Measurements from ENCODE around the gene ADAMTS9.

ADAMTS9 gene

GRCh38 chr3:64520334-64520733 lies 167.5 kb downstream of the ADAMTS9 start:
- DNase-seq = no peak

GRCh38 chr3:64518950-64519349 lies 168.8 kb downstream of the ADAMTS9 start:
- no peak for DNase-seq

GRCh38 chr3:64518496-64518895 lies 169.3 kb downstream of the ADAMTS9 start:
- no peak for DNase-seq

DNA sequence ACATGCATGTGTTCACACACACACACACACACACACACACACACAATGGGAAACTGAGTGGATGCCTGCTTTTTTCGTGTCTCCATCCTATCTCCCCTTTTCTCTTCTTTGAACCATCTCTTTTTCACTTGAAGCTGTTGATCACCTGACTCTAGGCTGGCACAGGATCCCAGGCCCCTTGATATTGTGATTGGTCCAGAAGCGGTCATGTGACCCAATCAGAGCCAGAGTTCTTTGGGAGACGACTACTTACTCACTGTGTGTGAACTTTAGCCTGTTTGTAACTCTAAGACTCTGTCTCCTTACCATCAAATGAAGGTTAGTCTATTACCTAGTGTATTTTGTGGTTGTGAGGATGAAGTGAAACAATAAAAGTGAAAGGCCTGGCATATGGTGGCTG lies 172.9 kb downstream of the ADAMTS9 start:
- no peak for DNase-seq

GRCh38 chr3:64509206-64509605 lies 178.6 kb downstream of the ADAMTS9 start:
- no peak for DNase-seq

- DNase-seq = no peak
Measured at GRCh38 chr3:64508140-64508539, 179.7 kb downstream of the ADAMTS9 start.

- DNase-seq = no peak
Measured at GRCh38 chr3:64506255-64506654, 181.5 kb downstream of the ADAMTS9 start.

- DNase-seq = no peak
Measured at GRCh38 chr3:64505419-64505818, 182.4 kb downstream of the ADAMTS9 start.

- no peak for DNase-seq
Measured at GRCh38 chr3:64502284-64502683, 185.5 kb downstream of the ADAMTS9 start.

DNA sequence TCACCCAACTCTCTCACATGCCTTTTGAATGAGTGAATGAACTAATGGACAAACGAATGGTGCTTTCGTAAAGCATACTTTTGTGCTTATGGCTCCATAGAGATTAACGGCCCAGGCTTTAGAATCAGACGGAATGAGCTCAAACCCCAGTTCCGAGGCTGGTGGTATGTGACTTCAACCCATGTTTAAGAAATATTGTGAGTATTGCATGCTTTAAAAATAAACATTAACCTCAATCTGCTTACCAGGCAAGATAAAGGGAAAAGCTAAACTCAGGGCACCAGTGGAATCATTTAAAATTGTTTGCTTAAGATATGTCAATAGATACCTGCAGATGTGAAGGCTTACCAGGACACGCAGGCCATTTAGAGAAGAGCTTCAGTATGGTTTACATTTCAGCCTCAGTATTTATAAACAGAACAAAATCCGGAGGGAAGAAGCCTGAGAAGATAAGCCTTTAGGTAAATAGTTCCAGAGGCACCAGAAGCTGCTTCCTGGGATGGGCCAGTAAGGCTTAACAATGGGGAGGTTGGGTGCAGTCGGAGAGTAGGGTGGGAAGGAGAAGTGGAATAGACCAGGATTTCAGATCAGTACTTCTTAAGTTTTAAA lies 186.4 kb downstream of the ADAMTS9 start:
- no peak for DNase-seq

DNA sequence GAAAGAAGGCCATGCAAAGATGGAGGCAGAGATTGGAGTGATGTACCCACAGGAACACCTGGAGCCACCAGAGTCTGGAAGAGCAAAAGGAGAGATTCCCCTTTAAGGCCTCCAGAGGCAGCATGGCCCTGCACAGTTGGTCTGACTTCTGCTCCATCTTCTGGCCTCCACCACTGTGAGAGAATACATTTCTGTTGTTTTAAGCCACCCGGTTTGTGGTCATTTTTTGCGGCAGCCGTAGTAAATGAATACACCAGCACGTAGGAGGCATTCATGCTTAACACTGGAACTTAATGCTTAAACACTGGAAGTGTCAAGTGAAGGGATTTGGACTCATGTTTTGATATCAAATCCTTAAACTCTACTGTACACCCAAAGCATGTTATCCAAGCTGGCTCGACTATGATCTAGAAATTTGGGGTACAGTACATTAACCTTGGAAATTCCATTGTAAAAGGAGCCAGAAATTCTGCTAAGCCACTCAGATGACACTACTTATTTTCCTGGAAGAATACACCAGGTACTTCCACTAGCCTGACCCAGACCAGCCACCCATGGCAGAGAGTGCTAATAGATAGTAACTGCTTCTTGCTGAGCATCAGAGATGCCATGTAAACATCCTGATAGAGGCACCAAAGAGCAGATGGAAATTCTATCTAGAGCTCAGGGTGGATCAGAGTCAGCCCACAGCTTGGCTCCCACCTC lies 190.9 kb downstream of the ADAMTS9 start:
- no peak for DNase-seq

DNA sequence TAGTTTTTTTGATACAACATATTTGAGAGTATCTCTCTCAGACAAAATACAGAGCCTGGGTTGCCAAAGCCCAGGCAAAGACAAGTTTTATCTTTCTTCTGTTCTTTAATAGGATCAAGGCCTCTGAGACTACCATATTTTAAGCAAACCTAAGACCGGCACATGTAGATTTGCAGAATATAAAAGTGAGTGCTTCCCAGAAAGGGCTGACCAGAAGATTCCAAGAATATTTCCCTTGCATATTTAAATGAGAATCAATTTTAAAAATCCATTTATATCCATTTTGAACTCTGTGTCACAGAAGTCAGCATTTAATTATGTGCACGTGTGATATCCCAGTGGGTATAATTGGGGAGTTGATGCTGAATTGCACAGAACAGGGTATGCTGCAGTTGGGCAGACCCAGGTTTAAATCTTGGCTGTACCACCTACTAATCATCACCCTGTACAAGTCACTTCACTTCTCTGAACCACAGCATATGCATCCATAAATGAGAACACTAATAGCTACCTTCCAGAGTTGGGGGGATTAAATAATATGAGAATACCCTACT lies 191.9 kb downstream of the ADAMTS9 start:
- DNase-seq = no peak

DNA sequence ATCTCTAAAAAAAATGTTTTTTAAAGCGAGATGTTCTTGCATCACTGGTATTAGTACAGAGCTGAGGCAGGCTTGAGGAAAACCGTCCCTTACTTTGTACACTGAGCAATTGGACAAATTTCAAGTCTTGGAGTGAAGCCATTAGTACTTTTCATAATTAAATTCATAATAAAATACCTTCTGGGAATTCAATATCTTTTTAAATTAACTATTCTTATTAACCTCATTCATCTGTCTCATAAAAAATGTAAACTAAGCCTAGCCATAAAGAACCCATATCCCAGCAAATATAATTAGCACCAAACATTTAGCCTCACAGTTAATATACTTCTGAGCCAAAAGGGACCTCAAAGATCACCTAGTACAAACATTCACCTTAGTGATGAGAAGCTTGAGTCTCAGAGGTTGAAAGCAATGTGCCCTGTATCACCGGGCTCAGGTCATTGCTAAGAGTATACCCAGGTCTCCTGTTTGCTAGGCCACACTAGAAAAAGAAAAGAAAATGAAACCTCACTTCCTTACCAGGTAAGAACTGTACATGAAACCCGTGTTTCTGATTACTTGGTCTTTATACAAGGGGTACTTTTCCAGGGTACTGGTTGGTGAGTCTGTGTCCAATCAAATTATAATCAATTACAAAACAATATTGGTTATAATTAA lies 192.5 kb downstream of the ADAMTS9 start:
- no peak for DNase-seq

DNA sequence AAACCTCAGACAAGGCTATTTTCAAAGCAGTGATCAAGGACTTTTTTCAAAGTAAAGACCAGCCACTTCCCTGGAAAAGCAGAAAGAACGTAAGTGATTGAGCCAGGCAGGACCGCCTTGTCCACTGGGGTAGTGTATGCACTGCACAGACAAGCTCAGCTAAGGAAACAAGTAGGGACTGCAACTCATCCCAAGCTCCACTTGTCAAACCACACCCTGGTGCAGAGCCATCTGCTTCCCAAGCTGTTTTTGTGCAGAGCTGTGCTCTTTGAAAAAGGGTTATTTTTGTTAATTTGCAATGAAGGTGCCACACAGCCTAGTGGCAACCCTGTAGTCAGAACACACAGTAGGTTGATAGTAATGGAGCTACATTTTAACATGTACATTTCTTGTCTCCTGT lies 193.3 kb downstream of the ADAMTS9 start:
- no peak for DNase-seq

DNA sequence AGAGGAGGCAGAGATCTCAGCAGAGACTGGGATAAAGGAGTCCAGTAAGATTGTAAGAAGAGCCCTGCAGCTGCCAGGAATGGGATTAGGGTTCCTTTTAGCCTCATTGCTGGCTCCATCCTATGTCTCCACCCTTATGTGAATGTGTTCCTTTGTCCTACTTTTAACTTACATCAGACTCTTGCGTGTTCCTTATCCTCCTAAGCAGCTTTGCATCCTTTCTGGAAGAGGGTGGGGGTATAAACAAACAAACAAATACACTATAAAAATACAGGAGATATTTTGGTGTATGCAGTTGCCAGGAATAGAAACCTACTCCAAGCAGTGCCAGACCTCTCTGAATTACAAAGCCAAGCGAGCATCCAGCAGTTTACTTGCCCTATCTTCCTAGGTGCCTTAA lies 194.7 kb downstream of the ADAMTS9 start:
- no peak for DNase-seq

GRCh38 chr3:64491843-64492242 lies 196.0 kb downstream of the ADAMTS9 start:
- DNase-seq = no peak

- no peak for DNase-seq
Measured at GRCh38 chr3:64490180-64490724, 197.5 kb downstream of the ADAMTS9 start.

DNA sequence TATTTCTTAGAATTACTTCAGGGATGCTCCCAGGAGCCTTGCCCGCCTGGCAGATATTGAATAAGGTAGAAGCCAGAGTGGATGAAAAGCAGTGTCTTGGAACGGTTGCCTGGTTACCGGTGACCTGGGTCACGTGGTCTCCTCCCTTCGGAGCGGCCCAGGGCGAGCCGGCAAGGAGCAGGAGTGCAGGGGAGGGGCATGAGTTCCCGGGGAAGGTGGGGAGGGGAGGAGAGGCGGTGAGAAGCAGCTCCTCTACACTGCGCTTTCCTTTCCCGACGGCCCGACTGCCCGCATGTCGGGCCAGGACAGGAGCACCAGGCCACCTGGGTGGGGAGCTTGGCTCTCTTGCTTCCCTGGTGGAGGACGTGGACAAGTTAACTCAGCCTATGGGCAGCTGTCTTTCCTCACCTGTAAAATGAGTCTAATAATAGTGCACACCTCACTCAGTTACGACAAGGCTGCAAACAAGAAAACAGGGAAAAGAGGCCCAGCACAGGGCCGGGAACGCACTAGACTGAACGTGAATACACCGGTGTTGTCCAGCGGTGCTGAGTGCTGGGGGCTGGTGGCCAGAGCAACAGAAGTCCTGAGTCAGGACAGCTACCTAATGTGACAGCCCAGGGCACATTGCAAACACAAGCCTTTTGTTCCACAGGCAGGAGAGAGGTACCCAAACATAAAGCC lies 198.3 kb downstream of the ADAMTS9 start:
- DNase-seq = peak; percentile 56

- no peak for DNase-seq
Measured at GRCh38 chr3:64488939-64489338, 198.9 kb downstream of the ADAMTS9 start.

DNA sequence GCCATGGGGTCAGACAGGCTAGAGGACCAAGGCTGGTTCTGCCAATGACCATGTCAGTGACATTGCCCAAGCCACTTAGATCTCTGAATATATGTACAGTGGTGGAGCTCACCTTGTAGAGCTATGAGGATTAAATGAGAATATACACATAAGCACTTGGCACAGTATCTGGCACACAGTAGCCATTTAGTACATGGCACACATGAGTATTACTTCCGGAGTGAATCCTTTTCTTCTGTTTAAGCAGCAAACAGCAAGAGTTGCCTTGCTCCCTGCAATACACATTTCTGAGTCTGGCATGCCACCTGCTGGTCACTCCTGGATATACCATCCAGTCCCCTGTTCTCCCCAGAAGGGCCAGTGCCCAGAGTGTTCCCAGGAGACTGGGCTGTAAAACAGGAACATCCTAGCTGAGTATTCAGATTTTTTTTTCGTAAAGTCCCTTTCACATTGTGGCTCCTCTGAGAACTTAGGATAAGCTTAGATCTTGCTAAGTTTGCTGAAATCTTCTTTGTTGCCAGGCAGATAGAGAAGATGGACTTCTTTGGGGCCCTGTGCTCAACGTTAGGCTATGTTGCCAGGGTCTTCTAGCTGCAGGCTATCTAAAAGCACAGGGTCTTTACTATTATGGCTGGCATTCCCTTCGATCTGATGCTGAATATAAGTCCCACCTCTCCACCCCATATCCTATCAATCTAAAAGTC lies 203.4 kb downstream of the ADAMTS9 start:
- DNase-seq = peak; percentile 89

DNA sequence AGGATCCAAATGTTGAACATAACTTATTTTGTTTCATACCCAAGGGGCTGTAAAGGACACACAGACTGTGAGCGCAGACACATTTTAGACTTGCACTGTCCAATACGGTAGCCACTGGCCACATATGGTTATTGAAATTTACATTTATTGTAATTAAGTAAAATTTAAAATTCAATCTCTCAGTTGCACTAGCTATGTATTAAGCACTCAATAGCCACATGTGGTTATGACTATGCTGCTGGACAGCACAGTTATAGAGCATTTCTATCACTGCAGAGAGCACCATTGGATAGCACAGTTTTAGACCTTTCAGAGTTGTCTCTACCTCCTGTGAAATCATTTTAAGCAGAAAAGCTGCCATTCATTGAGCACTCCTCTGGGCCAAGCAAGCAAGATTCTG lies 204.3 kb downstream of the ADAMTS9 start:
- DNase-seq = no peak

DNA sequence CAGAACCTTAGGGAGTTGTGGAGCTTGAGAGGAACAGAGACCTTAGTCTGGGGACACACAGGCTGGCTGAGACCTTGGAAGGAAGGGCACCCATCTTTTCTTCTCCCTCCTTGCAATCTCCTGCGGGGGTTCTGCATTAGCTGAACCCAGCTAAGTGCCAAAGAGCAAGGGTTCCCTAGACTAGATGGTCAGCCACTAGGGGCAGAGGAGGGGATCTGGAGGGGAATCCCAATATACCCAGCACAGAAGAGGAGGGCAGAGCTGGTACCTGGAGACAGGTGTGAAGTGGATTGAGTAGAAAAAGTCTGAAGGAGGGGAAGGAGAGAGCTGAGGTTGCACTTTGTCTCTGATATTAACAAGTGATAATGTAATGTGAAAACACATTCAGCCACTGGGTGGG lies 212.8 kb downstream of the ADAMTS9 start:
- no peak for DNase-seq
